Activated CD8-positive, alpha-beta memory T cell treated with anti-CD3 and anti-CD28 coated beads, Interleukin-2, amount 10 ng/mL, durations not matched to agents 7 days and 5 days (primary cell): Measurements from ENCODE around the gene CHST9. TPM values are rescaled to one million over a fixed set of nuclear protein-coding genes. Genes with fewer than 3 reads are reported as not detected.
"Not testable (repeated sequence)": the region's sequence is repeated elsewhere in the genome, so short reads cannot be mapped to it uniquely, and the experiment has no call there.

Experiments
- ATAC-seq: fragments of 150-1000 bp; cut with Tn5 transposase; one replicate; pipeline ENCODE4 v1.10.0; 2021; ENCODE audit warnings: moderate library complexity
- CTCF ChIA-PET: fragments of 350-600 bp; sonication (Branson Sonifier 250); formaldehyde crosslinking; loops from one replicate; lab custom pipeline; 2021; ENCODE audit warnings: antibody characterized with exemption; lab: Charles Lee
- DNase-seq: peaks from one replicate; pipeline ENCODE4 v3.0.0-alpha.2; 2020
- H3K27ac Mint-ChIP-seq: one replicate; pipeline ENCODE4 v1.8.0; 2021; ENCODE audit warnings: mild to moderate bottlenecking, mixed read lengths
- H3K27me3 Mint-ChIP-seq: one replicate; pipeline ENCODE4 v1.8.0; 2021; ENCODE audit warnings: mixed read lengths
- H3K36me3 Mint-ChIP-seq: one replicate; pipeline ENCODE4 v1.8.0; 2021; ENCODE audit warnings: mild to moderate bottlenecking, mixed read lengths
- H3K4me1 Mint-ChIP-seq: one replicate; pipeline ENCODE4 v1.8.0; 2021; ENCODE audit warnings: mixed read lengths
- H3K4me3 Mint-ChIP-seq: one replicate; pipeline ENCODE4 v1.8.0; 2021; ENCODE audit warnings: mild to moderate bottlenecking, moderate library complexity, mixed read lengths
- H3K9me3 Mint-ChIP-seq: one replicate; pipeline ENCODE4 v1.8.0; 2022; ENCODE audit warnings: low read depth, mixed read lengths
- total RNA-seq, 2 experiments: library from RNA; stranded (reverse); gene quantifications; one replicate each; pipeline ENCODE4 v1.2.3, GENCODE V29; 2021

CHST9 gene
- total RNA-seq, 2 experiments from 2014 or later: not detected

DNA sequence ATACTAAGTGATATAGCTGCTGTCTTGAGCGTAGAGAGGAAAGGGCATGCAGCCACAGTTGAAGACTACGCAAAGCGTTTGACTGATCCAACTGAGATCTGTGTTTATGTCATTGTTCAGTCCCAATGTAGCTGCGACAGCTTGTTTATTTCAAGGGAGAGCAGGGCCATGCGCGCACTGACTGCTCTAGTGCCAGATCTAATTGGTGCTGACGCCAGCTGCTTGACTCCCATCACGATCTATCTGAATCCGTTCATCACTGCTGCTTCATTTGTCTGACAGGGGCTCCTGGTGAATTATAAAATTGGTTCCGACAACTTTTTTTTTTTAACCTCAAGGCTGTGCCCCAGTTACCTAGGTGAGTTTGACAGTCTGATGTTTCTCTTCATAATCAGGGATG lies 75.7 kb downstream of the CHST9 start:
- no peak for ATAC-seq
- Mint-ChIP-seq H3K27ac (no peak overlapping the region), H3K4me3 (no peak overlapping the region), H3K36me3 (no peaks in the 10 kb centered on the region), H3K27me3 (no peaks in the 10 kb centered on the region), H3K9me3 (no peaks in the 10 kb centered on the region), H3K4me1 (no peaks in the 10 kb centered on the region)
- DNase-seq: no peak
- CTCF ChIA-PET: no interaction called here

DNA sequence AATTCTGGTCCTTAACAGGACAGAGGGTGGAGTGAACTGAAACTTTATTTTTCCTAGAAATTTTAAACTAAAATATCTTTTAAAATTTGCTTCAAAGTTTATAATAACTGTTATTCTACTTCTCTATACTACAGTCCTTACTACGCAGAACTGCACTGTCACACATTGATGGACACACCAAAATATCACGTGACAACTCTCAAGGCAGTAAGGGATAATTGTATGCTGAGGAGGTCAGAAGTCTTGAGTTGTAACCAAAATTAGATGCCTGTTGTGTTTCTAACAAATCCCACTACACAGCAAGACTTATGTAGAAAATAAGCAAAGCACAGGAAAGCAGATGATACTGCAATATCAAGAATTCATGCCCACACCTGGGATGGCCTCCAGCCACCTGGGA lies 76.3 kb downstream of the CHST9 start:
- CTCF ChIA-PET: no interaction called here
- ATAC-seq: no peak
- no peaks in the 10 kb centered on the region for H3K36me3 Mint-ChIP-seq
- no peaks in the 10 kb centered on the region for H3K4me1 Mint-ChIP-seq
- no peaks in the 10 kb centered on the region for H3K9me3 Mint-ChIP-seq
- H3K27ac Mint-ChIP-seq: no peak overlapping the region
- H3K27me3 Mint-ChIP-seq: no peaks in the 10 kb centered on the region
- no peak for DNase-seq
- no peak overlapping the region for H3K4me3 Mint-ChIP-seq

DNA sequence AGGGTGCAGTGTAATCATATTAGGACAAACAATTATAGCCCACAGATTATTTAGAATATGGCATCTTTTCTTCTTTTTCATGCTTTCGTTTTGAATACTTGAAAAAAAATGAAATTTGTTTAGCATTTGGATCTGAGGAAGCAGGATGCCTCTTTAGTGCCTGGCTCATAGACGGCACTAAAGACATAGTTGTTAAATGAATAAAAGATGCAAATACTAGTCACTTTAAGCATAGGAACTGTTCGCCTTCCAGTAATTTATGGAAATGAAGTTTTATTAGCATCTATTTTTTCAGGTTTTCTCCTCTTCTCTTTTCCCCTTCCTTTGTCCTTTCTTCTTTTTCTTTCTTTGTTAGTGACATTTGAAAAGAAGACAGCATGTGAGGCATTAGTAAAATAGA lies 80.4 kb downstream of the CHST9 start:
- H3K36me3 Mint-ChIP-seq: no peaks in the 10 kb centered on the region
- H3K4me3 Mint-ChIP-seq: no peak overlapping the region
- ATAC-seq (no peak), DNase-seq (no peak)
- CTCF ChIA-PET: no interaction called here
- no peaks in the 10 kb centered on the region for H3K27me3 Mint-ChIP-seq
- peaks cover 7% of the 10 kb centered on the region for H3K9me3 Mint-ChIP-seq
- H3K27ac Mint-ChIP-seq: no peak overlapping the region
- no peaks in the 10 kb centered on the region for H3K4me1 Mint-ChIP-seq

DNA sequence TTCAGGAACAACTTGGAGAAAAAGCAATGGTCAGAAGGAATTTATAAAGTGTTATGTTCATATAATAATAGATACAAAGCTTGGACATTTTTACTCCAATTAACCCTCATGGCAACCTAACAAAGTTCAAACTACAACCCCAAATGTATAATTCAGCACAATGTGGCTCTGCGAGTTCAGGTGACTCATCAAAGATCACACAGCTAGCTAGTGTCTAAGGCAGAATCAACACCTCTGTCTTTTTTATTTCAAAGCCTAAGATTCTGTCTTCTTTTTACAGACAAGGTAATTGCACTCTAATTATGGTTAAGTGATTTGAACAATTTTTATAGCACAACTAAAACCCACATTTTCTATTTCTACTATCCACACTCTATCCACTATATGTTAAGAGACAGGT lies 90.5 kb downstream of the CHST9 start:
- Mint-ChIP-seq H3K36me3 (no peaks in the 10 kb centered on the region), H3K27ac (no peak overlapping the region), H3K4me3 (no peak overlapping the region), H3K4me1 (no peaks in the 10 kb centered on the region), H3K27me3 (no peaks in the 10 kb centered on the region), H3K9me3 (peaks cover 8% of the 10 kb centered on the region)
- CTCF ChIA-PET: no interaction called here
- DNase-seq (no peak), ATAC-seq (no peak)

DNA sequence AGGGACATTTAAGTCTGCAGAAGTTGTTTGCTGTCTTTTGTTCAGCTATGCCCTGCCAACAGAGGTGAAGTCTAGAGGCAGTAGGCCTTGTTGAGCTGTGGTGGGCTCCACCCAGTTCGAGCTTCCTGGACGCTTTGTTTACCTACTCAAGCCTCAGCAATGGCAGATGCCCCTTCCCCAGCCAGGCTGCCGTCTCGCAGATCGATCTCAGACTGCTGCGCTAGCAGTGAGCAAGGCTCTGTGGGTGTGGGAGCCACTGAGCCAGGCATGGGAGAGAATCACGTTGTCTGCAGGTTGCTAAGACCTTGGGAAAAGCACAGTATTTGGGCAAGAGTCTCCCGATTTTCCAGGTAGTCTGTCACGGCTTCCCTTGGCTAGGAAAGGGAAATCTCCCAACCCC lies 91.8 kb downstream of the CHST9 start:
- H3K4me1 Mint-ChIP-seq, H3K27ac Mint-ChIP-seq, H3K9me3 Mint-ChIP-seq, CTCF ChIA-PET, H3K36me3 Mint-ChIP-seq, H3K4me3 Mint-ChIP-seq, H3K27me3 Mint-ChIP-seq, ATAC-seq, DNase-seq: not testable (repeated sequence)

DNA sequence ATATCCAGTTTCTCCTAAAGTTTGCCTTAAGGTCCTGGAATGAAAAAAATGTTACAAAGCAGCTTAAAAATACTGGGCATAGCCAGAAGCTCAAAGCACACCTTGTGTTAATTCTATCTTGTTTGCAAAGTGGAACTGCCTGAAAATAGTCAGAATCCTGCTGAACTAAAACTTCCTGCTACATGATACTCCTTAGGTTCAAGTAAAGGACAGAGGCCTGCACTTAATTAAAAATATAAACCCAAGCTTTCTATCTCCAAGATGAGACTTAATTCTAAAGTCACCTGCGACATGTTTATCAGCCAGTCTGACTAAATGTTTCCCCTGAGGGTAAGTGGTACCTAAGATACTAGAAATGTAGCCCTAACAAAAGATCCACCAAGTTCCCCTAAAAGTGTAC lies 103.4 kb downstream of the CHST9 start:
- no peaks in the 10 kb centered on the region for H3K4me1 Mint-ChIP-seq
- H3K27ac Mint-ChIP-seq: no peak overlapping the region
- H3K27me3 Mint-ChIP-seq: no peaks in the 10 kb centered on the region
- no peaks in the 10 kb centered on the region for H3K36me3 Mint-ChIP-seq
- peaks cover 3% of the 10 kb centered on the region for H3K9me3 Mint-ChIP-seq
- DNase-seq (no peak), ATAC-seq (no peak)
- CTCF ChIA-PET: no interaction called here
- H3K4me3 Mint-ChIP-seq: no peak overlapping the region

DNA sequence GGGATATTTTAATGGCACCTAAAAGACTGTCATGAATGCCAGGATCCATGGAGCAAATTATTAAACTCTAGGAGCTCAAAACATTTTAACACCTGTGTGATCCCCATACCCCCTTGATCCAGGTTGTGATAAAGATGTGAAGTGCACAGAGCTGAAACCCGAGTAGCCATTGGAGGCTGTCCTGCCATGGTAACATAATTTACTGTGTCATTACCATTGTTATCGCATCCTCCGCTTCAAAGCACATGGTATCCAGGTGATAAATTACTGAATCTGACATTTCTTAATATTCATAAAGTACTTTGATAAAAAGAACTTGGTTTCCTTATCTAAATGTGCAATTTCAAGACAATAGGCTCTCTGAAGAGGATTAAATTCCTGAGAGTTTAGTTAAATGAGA lies 109.3 kb downstream of the CHST9 start:
- no peak overlapping the region for H3K27ac Mint-ChIP-seq
- no peaks in the 10 kb centered on the region for H3K27me3 Mint-ChIP-seq
- no peak for DNase-seq

DNA sequence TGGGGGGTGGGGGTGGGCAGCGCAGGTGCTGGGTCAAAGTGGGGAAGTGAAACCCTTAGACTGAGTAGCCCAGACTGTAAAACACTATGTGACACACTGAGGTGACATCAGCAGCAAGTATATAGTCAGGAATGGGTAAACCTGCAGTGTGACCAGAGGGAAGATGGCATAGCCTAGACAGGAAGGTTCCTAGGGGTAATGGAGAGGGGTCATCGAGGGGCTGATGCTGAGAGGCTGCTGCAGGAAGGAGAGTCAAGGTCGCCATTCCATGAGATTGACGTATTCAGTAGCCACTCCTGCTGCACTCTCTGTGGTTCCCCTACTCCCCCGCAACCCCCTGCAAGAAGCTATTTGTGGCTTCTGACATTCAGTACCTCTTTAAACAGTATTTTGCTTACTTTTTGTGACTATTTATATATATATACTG lies 111.7 kb downstream of the CHST9 start:
- ATAC-seq (no peak), DNase-seq (no peak)
- Mint-ChIP-seq H3K36me3 (no peaks in the 10 kb centered on the region), H3K4me1 (no peaks in the 10 kb centered on the region), H3K4me3 (no peak overlapping the region), H3K27ac (no peak overlapping the region), H3K9me3 (peaks cover 5% of the 10 kb centered on the region), H3K27me3 (no peaks in the 10 kb centered on the region)
- CTCF ChIA-PET: no interaction called here

More for the DNA sequence above, 109.3 kb downstream of the CHST9 start:
- CTCF ChIA-PET: no interaction called here
- Mint-ChIP-seq H3K9me3 (peaks cover 7% of the 10 kb centered on the region), H3K36me3 (no peaks in the 10 kb centered on the region), H3K4me3 (no peak overlapping the region), H3K4me1 (no peaks in the 10 kb centered on the region)
- no peak for ATAC-seq

DNA sequence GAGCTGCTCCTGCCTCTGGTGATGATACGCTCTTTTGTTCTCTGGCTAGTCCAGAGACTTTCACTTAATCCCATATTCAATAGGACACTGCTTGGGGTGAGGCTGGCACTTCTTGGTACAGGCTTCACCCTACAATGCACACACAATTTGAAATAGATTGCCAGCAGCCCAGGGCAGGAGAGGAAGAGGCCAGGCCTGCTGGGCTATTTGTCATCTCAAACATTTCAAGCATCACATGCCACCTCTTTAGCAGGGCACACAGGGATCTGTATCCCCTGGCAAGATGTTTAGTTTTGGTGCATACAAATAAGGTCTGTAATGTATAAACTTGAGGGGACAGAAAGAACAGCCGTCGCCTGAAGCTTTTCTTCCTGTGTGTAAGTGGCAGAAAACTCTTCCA lies 120.4 kb downstream of the CHST9 start:
- no peak overlapping the region for H3K27ac Mint-ChIP-seq
- no peaks in the 10 kb centered on the region for H3K4me1 Mint-ChIP-seq
- no peaks in the 10 kb centered on the region for H3K27me3 Mint-ChIP-seq
- H3K36me3 Mint-ChIP-seq: no peaks in the 10 kb centered on the region
- H3K4me3 Mint-ChIP-seq: no peak overlapping the region
- H3K9me3 Mint-ChIP-seq: peaks cover 5% of the 10 kb centered on the region
- DNase-seq (no peak), ATAC-seq (no peak)
- CTCF ChIA-PET: no interaction called here

DNA sequence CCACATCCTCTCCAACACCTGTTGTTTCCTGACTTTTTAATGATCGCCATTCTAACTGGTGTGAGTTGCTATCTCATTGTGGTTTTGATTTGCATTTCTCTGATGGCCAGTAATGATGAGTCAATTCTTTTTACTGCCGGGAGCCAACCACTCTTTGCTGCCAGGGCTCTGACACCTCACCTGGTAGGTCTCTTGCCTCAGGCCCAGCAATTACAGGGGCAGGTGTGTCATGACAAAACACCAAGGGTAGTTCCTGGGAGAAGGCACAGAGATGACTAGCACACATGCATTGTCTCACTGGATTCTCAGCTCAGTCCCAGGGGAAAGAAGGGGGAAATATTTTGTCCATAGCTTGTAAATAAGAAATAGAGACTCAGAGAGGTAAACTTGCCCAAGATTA lies 122.3 kb downstream of the CHST9 start:
- H3K27ac Mint-ChIP-seq: no peak overlapping the region
- H3K4me1 Mint-ChIP-seq: no peaks in the 10 kb centered on the region
- H3K27me3 Mint-ChIP-seq: no peaks in the 10 kb centered on the region
- CTCF ChIA-PET: no interaction called here
- no peaks in the 10 kb centered on the region for H3K36me3 Mint-ChIP-seq
- DNase-seq: no peak
- H3K4me3 Mint-ChIP-seq: no peak overlapping the region
- ATAC-seq: no peak
- H3K9me3 Mint-ChIP-seq: peaks cover 5% of the 10 kb centered on the region

DNA sequence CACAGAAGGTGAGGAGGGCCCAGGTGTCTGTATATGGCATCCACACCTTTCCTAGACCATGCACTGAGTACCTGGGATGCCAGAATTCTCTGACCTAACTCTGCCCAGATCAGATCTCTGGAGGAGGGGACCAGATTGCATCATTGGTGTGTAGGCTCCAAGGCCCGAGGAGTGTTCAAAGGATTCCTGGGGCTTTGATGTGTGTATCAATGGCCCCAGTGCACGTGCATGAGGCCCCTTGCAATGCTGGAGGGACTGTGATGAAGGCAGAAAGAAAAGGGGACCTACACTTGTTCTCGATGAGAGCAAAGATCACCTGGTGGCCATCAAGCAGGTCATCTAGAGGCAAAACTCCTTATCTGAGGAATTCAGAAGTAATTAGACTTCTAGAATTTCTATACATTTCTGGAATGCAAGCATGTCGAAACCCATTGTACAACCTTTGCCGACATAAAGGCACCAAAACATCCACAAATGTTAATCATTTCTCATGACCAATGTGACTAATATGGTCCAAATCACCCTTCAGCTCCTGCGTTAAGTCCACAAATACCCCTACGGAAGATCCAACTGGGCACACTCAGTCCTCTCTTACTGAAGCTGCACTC lies 123.5 kb downstream of the CHST9 start:
- Mint-ChIP-seq H3K36me3 (no peaks in the 10 kb centered on the region), H3K9me3 (peaks cover 5% of the 10 kb centered on the region), H3K27ac (no peak overlapping the region), H3K4me1 (no peaks in the 10 kb centered on the region), H3K27me3 (no peaks in the 10 kb centered on the region), H3K4me3 (no peak overlapping the region)
- ATAC-seq (no peak), DNase-seq (no peak)
- CTCF ChIA-PET: no interaction called here

DNA sequence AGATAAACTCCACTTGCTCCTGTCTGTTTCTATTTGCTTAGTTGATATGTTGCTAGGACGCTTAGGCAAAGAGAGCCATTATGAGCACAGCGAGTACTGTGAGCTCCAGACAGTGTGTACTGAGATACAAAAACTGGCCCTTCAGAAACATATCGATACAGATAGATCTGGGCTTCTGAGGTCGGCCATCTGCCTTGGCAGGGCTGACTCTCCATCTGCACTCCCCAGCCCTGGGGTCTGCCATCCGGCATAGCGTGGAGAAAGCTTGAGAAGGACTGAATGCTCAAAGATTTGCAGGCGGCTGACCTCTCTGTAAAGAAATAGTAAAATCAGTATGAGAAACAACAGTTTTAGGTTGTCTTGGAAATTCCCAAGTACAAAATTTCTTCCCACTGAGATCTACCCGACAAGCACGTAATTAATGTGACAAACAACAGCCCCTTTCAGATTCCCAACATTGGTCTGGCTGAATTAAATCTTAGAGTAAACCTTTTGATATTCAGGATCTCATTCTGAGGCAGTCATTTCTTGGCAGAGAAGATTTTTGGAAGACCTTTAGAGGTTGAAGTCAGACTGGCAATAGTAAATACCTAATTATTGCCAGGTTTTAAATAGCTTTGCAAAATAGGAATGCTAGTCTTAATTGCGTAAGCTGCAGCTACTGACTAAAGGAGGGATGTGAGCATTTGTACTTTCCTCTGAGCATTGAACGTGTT lies 127.4 kb downstream of the CHST9 start:
- H3K9me3 Mint-ChIP-seq: peaks cover 3% of the 10 kb centered on the region
- H3K36me3 Mint-ChIP-seq: no peaks in the 10 kb centered on the region
- H3K27ac Mint-ChIP-seq: no peak overlapping the region
- no peak for DNase-seq
- no peak for ATAC-seq
- no peak overlapping the region for H3K4me3 Mint-ChIP-seq
- H3K27me3 Mint-ChIP-seq: no peaks in the 10 kb centered on the region
- H3K4me1 Mint-ChIP-seq: no peaks in the 10 kb centered on the region
- CTCF ChIA-PET: no interaction called here

DNA sequence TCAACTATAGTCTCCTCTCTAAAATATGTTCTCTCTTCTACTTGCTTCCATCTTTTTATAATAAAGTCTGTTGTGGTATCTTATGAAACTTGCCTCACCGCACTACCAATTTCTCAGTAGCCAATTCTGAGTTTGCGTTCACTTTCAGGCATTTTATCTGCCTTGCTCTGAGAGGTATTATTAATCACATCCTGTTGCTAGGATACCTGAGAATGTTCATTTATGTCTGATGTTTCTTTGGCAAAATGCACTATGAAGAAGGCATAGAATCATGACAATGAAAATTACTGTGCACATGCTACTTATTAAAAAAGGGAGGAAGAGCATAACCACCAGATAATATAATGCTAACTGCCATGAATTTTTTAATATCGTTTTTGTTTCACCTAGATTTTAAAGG lies 130.2 kb downstream of the CHST9 start:
- H3K27ac Mint-ChIP-seq: no peak overlapping the region
- CTCF ChIA-PET: no interaction called here
- no peak for DNase-seq
- H3K27me3 Mint-ChIP-seq: no peaks in the 10 kb centered on the region
- no peak overlapping the region for H3K4me3 Mint-ChIP-seq
- no peaks in the 10 kb centered on the region for H3K36me3 Mint-ChIP-seq
- H3K4me1 Mint-ChIP-seq: no peaks in the 10 kb centered on the region
- no peaks in the 10 kb centered on the region for H3K9me3 Mint-ChIP-seq
- ATAC-seq: no peak

DNA sequence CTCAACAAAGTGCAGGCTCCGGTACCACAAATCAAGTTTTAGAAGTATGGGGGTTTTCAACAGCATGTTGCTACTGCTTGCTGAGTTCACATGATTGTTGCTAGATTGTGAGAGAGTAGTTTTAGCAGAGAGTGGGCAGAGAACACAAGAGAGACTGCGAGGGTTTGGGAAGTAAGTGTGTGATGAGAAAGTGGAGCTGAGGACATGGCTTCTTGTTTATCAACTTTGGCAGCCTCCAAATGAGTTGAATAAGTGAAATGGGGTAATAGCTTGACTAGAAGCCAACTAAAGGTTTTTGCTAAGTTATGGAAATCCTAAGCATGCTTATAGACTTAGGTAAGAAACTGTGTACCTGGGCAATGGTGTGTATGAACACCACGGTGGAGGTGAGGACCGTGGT lies 135.1 kb downstream of the CHST9 start:
- no peak for ATAC-seq
- H3K4me1 Mint-ChIP-seq: no peaks in the 10 kb centered on the region
- peaks cover 8% of the 10 kb centered on the region for H3K9me3 Mint-ChIP-seq
- no peaks in the 10 kb centered on the region for H3K27me3 Mint-ChIP-seq
- H3K27ac Mint-ChIP-seq: no peak overlapping the region
- DNase-seq: no peak
- H3K36me3 Mint-ChIP-seq: no peaks in the 10 kb centered on the region
- H3K4me3 Mint-ChIP-seq: no peak overlapping the region
- CTCF ChIA-PET: no interaction called here
